ENCODE measurements around the gene ADAM10.

GRCh38 chr15:58705105-58705504, 44.4 kb downstream of the ADAM10 start:
- TF ChIP-seq CTCF (IDR thresholded peaks at IDR 0.05) (no peak), POLR2AphosphoS5 (IDR thresholded peaks at IDR 0.05; ENCODE audit: insufficient read depth in 1 of 2, low read depth in 1 of 2) (no peak), POLR2A (IDR thresholded peaks at IDR 0.05) (no peak)
